LNCAP (cell line): ENCODE results near the gene PLEKHG3.
A peak's percentile ranks its signal among the peaks of the same experiment; 100 is the strongest.

Experiments
- CTCF ChIP-seq: fragments of 450-650 bp; IDR thresholded peaks from 2 replicates; pipeline ENCODE4 v1.5.1; 2017; ENCODE audit warnings: mild to moderate bottlenecking

PLEKHG3 gene

GRCh38 chr14:64767215-64767964 lies 63.2 kb downstream of the PLEKHG3 start:
- TF ChIP-seq CTCF, result no peak

DNA sequence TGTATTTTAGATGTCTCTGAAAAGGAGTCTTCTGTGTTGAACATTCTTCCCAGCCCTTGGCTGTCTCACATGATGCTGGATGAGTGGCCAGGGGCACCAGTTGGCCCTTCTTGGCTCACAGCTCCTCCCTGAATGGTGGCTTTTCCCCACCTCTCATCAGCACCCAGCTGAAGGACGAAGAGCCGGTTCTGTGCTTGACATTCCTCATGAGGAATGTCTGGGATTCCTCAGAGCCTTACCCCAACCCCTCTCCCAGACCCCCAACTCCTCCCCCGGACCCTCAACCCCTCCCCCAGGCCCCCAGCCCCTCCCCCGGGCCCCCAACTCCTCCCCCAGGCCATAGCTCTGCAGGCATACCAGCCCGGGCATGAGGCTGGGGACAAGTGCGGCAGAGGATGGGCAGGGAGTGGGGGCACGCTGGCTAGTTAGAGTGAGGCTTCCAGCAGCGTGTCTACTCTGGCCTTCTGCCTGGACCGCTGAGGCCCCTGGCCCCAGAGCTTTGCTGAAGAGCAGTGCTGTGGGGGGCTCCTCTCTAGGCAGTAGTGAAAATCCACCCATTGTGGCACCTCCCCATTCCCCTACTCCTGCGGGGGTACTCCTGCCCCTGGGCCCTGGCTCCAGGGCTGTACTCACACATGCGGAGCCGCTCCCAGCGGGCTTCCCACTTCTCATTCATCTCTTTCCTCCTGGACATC lies 64.3 kb downstream of the PLEKHG3 start:
- TF ChIP-seq CTCF, result no peak

DNA sequence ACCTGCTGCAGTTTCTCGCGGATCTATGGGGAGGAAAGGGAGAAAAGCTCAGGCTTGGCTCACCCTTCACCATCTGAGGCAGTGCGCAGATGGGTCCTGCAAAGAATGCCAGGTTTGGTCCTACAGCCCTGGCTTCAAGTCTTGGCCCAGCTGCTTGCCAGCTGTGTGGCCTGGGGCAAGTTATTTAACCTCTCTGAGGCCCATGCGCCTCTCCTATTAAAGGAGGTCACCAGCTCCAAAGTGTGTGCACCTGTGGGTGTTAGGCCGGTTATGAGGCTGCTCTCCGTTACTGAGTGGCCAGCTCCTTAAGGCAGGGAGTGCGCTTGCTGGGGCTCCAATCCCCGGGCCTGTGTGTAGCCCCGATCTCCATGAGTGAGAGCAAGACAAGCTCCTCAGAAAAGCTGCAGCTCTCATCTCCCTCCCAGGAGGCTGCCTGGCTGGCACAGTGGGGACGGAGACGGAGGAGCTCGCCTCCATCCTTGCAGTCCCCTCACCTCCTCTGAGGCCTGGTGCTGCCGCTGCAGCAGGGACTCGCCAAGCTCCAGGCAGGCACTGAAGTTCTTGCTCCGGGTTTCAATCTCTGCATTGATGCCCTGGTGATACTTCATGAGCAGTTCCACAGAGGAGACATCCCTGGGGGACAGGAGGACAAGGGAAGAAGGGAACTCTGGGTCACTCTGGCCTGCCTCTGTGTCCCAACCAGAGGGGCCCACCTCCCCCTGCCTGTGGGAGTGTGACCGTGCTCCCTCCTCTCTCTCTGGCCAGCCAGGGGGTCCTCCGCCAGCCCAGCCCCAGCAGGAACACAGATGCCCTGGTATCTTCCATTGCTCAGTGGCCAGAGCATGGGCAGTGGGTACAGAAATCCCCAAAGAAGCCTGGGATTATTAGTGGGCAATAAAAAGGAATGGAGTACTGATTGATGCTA lies 65.1 kb downstream of the PLEKHG3 start:
- no peak for TF ChIP-seq CTCF

GRCh38 chr14:64770751-64771150 lies 66.5 kb downstream of the PLEKHG3 start:
- no peak for TF ChIP-seq CTCF

DNA sequence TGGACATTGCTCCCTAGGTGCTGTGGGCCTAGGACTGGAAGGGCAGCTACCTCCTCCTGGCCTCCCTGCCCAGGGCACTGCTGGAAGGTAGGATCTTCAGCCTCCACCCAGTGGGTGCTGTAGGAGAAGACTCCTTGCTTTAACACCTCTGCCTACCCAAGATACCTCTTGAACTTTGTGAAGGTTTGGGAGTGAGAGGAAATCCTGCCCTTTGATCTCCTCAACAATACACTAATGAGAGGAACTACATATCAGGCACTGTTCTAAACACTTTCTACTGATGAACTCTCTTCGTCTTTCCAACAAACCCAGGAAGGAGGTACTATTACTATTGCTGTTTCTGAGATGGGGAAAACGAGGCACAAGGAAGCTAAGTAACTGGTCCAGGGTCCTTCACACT lies 66.9 kb downstream of the PLEKHG3 start:
- no peak for TF ChIP-seq CTCF

GRCh38 chr14:64772397-64772950 lies 68.2 kb downstream of the PLEKHG3 start:
- TF ChIP-seq CTCF, result 0 out of 2 replicates have a peak, but pooled peaks have one; percentile 33

GRCh38 chr14:64773046-64773445 lies 68.8 kb downstream of the PLEKHG3 start:
- no peak for TF ChIP-seq CTCF
